Type B pancreatic cell (in vitro differentiated cells): ENCODE results near the gene MDN1. TPM values are rescaled to one million over a fixed set of nuclear protein-coding genes. Genes with fewer than 3 reads are reported as not detected.

Experiments
- DNase-seq: peaks from one replicate; pipeline ENCODE4 v3.0.0; 2021; ENCODE audit warnings: mixed read lengths; ENCODE audit not compliant: unreplicated experiment; ENCODE audit errors: extremely low spot score
- H3K27ac Mint-ChIP-seq: 2 replicates; pipeline ENCODE4 v1.8.0; 2021; ENCODE audit warnings: mild to moderate bottlenecking, mixed read lengths
- H3K27me3 Mint-ChIP-seq: 2 replicates; pipeline ENCODE4 v1.8.0; 2021; ENCODE audit warnings: mixed read lengths
- H3K36me3 Mint-ChIP-seq: 2 replicates; pipeline ENCODE4 v1.8.0; 2021; ENCODE audit warnings: mixed read lengths
- H3K4me1 Mint-ChIP-seq: one replicate; pipeline ENCODE4 v1.8.0; 2021; ENCODE audit warnings: mixed read lengths; ENCODE audit not compliant: unreplicated experiment
- H3K4me3 Mint-ChIP-seq: 2 replicates; pipeline ENCODE4 v1.8.0; 2021; ENCODE audit warnings: mild to moderate bottlenecking, mixed read lengths
- H3K9me3 Mint-ChIP-seq: 2 replicates; pipeline ENCODE4 v1.8.0; 2021; ENCODE audit warnings: mixed read lengths
- total RNA-seq: library from RNA; stranded (reverse); gene quantifications from 2 replicates; pipeline ENCODE4 v1.2.1, GENCODE V29; 2021; ENCODE audit warnings: low replicate concordance
- TF ChIP-seq, protein P1 (sequence below): fragments of 200-600 bp; sonication (generic); conservative IDR thresholded peaks from 2 replicates; pipeline ENCODE4 v1.5.0; 2021; ENCODE audit warnings: antibody characterized with exemption, mild to moderate bottlenecking

MDN1 gene
- total RNA-seq, 1 donor from 2014 or later = 43.1 TPM

GRCh38 chr6:89775150-89775549 lies 44.4 kb downstream of the MDN1 start:
- Mint-ChIP-seq H3K27ac (no peak overlapping the region), H3K4me3 (no peak overlapping the region), H3K27me3 (no peaks in the 10 kb centered on the region), H3K36me3 (peaks cover 21% of the 10 kb centered on the region), H3K4me1 (no peaks in the 10 kb centered on the region), H3K9me3 (no peaks in the 10 kb centered on the region)
- TF ChIP-seq, protein P1, sequence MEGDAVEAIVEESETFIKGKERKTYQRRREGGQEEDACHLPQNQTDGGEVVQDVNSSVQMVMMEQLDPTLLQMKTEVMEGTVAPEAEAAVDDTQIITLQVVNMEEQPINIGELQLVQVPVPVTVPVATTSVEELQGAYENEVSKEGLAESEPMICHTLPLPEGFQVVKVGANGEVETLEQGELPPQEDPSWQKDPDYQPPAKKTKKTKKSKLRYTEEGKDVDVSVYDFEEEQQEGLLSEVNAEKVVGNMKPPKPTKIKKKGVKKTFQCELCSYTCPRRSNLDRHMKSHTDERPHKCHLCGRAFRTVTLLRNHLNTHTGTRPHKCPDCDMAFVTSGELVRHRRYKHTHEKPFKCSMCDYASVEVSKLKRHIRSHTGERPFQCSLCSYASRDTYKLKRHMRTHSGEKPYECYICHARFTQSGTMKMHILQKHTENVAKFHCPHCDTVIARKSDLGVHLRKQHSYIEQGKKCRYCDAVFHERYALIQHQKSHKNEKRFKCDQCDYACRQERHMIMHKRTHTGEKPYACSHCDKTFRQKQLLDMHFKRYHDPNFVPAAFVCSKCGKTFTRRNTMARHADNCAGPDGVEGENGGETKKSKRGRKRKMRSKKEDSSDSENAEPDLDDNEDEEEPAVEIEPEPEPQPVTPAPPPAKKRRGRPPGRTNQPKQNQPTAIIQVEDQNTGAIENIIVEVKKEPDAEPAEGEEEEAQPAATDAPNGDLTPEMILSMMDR = no peak
- no peak for DNase-seq

- no peak overlapping the region for H3K27ac Mint-ChIP-seq
- no peaks in the 10 kb centered on the region for H3K4me1 Mint-ChIP-seq
- H3K36me3 Mint-ChIP-seq = peaks cover 16% of the 10 kb centered on the region
- no peaks in the 10 kb centered on the region for H3K27me3 Mint-ChIP-seq
- no peak for DNase-seq
- H3K4me3 Mint-ChIP-seq = no peak overlapping the region
- TF ChIP-seq, protein P1 = no peak
- H3K9me3 Mint-ChIP-seq = no peaks in the 10 kb centered on the region
Measured at GRCh38 chr6:89769572-89769971, 50.0 kb downstream of the MDN1 start.

DNA sequence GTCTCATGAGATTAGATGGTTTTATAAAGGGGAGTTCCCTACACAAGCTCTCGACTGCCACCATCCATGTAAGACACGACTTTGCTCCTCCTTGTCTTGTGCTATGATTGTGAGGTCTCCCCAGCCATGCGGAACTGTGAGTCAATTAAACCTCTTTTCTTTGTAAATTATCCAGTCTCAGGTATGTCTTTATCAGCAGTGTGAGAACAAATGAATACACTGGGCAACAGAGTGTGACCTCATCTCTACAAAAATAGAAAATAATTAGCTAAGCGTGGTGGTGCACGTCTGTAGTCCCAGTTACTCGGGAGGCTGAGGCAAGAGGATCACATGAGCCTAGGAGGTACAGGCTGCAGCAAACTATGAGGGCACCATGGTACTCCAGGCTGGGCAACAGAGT lies 51.3 kb downstream of the MDN1 start:
- TF ChIP-seq, protein P1 = no peak
- no peaks in the 10 kb centered on the region for H3K27me3 Mint-ChIP-seq
- no peaks in the 10 kb centered on the region for H3K4me1 Mint-ChIP-seq
- no peak overlapping the region for H3K4me3 Mint-ChIP-seq
- peaks cover 19% of the 10 kb centered on the region for H3K36me3 Mint-ChIP-seq
- H3K9me3 Mint-ChIP-seq = no peaks in the 10 kb centered on the region
- no peak for DNase-seq
- no peak overlapping the region for H3K27ac Mint-ChIP-seq

GRCh38 chr6:89763550-89763949 lies 56.0 kb downstream of the MDN1 start:
- H3K27ac Mint-ChIP-seq = no peak overlapping the region
- H3K4me3 Mint-ChIP-seq = no peak overlapping the region

DNA sequence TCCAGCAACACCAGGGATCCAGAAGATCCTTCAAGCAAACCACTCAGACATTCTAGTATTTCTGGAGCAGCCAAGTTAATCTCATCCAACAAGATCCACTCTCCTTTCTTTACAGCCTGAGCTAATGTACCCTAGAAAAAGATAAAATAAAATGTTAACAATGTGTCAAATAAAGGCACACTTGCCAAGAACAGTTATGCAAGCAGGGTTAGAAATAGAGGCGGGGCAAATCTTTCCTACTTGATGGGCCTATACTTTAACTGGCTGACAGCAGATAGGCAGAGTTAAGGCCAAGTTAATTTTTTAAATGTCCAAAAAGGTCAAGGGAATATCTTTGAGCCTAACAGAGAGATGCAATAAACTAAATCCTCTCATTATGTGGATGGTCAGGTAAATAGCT lies 60.8 kb downstream of the MDN1 start:
- Mint-ChIP-seq H3K36me3 (peaks cover 28% of the 10 kb centered on the region), H3K4me3 (no peak overlapping the region)

More at GRCh38 chr6:89763550-89763949, 56.0 kb downstream of the MDN1 start:
- DNase-seq = no peak
- peaks cover 28% of the 10 kb centered on the region for H3K36me3 Mint-ChIP-seq
- H3K9me3 Mint-ChIP-seq = no peaks in the 10 kb centered on the region
- no peaks in the 10 kb centered on the region for H3K4me1 Mint-ChIP-seq
- TF ChIP-seq, protein P1 = no peak
- no peaks in the 10 kb centered on the region for H3K27me3 Mint-ChIP-seq

More for the DNA sequence above, 60.8 kb downstream of the MDN1 start:
- TF ChIP-seq, protein P1 = no peak
- no peaks in the 10 kb centered on the region for H3K4me1 Mint-ChIP-seq
- H3K9me3 Mint-ChIP-seq = no peaks in the 10 kb centered on the region
- H3K27ac Mint-ChIP-seq = no peak overlapping the region
- H3K27me3 Mint-ChIP-seq = no peaks in the 10 kb centered on the region
- no peak for DNase-seq
